ENCODE measurements around the gene CD4. TPM values are rescaled to one million over a fixed set of nuclear protein-coding genes. Genes with fewer than 3 reads are reported as not detected.

The CD4 gene
- polyA plus RNA-seq, 4 donors = 0.89 to 19.1 (median 6.5) TPM

- FAIRE-seq (no peak), DNase-seq (no peak)
- H3K27ac ChIP-seq (ENCODE audit: low read depth in 1 of 3, low read length in 2 of 3) = no peak overlapping the region
- no peak overlapping the region for H3K4me3 ChIP-seq (ENCODE audit: low read depth in 1 of 3, low read length in 3 of 3)
- H3K9me3 ChIP-seq (ENCODE audit: control insufficient read depth in 2 of 2, insufficient read depth in 1 of 2, low read depth in 1 of 2, low read length in 1 of 2) = no peaks in the 10 kb centered on the region
- H3K27me3 ChIP-seq (ENCODE audit: control insufficient read depth in 3 of 3, insufficient read depth in 3 of 3, low read length in 3 of 3) = no peaks in the 10 kb centered on the region
- WGBS, 3 donors = 88 to 95% (median 93%) methylated on average over 16 of the region's 16 CpGs
- H3K36me3 ChIP-seq (ENCODE audit: control insufficient read depth in 3 of 3, insufficient read depth in 2 of 3, low read depth in 1 of 3, low read length in 3 of 3) = peaks cover 0 to 58% (median 0%) of the 10 kb centered on the region in 3 donors
- H3K4me1 ChIP-seq (ENCODE audit: control insufficient read depth in 3 of 3, insufficient read depth in 2 of 3, low read depth in 1 of 3, low read length in 2 of 3) = peaks cover 0 to 23% (median 0%) of the 10 kb centered on the region in 3 donors
Measured at GRCh38 chr12:6836851-6837250, 47.5 kb downstream of the CD4 start.

GRCh38 chr12:6837370-6838060 is 48.2 kb downstream of the CD4 start:
- no peak overlapping the region for H3K27ac ChIP-seq (ENCODE audit: low read depth in 1 of 3, low read length in 2 of 3)
- no peak overlapping the region for H3K4me3 ChIP-seq (ENCODE audit: low read depth in 1 of 3, low read length in 3 of 3)
- no peaks in the 10 kb centered on the region for H3K27me3 ChIP-seq (ENCODE audit: control insufficient read depth in 3 of 3, insufficient read depth in 3 of 3, low read length in 3 of 3)
- DNase-seq = no peak
- H3K4me1 ChIP-seq (ENCODE audit: control insufficient read depth in 3 of 3, insufficient read depth in 2 of 3, low read depth in 1 of 3, low read length in 2 of 3) = peaks cover 0 to 28% (median 0%) of the 10 kb centered on the region in 3 donors
- H3K9me3 ChIP-seq (ENCODE audit: control insufficient read depth in 2 of 2, insufficient read depth in 1 of 2, low read depth in 1 of 2, low read length in 1 of 2) = no peaks in the 10 kb centered on the region
- FAIRE-seq = no peak
- H3K36me3 ChIP-seq (ENCODE audit: control insufficient read depth in 3 of 3, insufficient read depth in 2 of 3, low read depth in 1 of 3, low read length in 3 of 3) = peaks cover 0 to 52% (median 0%) of the 10 kb centered on the region in 3 donors
- 87 to 89% (median 87%) methylated on average over 25 to 26 of the region's 26 CpGs for WGBS, 3 donors

GRCh38 chr12:6838854-6839253 is 49.5 kb downstream of the CD4 start:
- Histone ChIP-seq H3K9me3 (ENCODE audit: control insufficient read depth in 2 of 2, insufficient read depth in 1 of 2, low read depth in 1 of 2, low read length in 1 of 2) (no peaks in the 10 kb centered on the region), H3K4me1 (ENCODE audit: control insufficient read depth in 3 of 3, insufficient read depth in 2 of 3, low read depth in 1 of 3, low read length in 2 of 3) (peaks cover 0 to 34% (median 0%) of the 10 kb centered on the region in 3 donors), H3K4me3 (ENCODE audit: low read depth in 1 of 3, low read length in 3 of 3) (no peak overlapping the region), H3K36me3 (ENCODE audit: control insufficient read depth in 3 of 3, insufficient read depth in 2 of 3, low read depth in 1 of 3, low read length in 3 of 3) (peaks cover 0 to 59% (median 0%) of the 10 kb centered on the region in 3 donors), H3K27me3 (ENCODE audit: control insufficient read depth in 3 of 3, insufficient read depth in 3 of 3, low read length in 3 of 3) (no peaks in the 10 kb centered on the region), H3K27ac (ENCODE audit: low read depth in 1 of 3, low read length in 2 of 3) (no peak overlapping the region)
- 90 to 92% (median 91%) methylated on average over 16 of the region's 16 CpGs for WGBS, 3 donors
- FAIRE-seq (no peak), DNase-seq (no peak)

GRCh38 chr12:6839482-6840201 is 50.3 kb downstream of the CD4 start:
- FAIRE-seq (no peak), DNase-seq (peak in 1 of 2 donors; percentile 32)
- H3K27ac ChIP-seq (ENCODE audit: low read depth in 1 of 3, low read length in 2 of 3) = peak overlapping the region in 1 of 3 donors; percentile 18
- H3K4me1 ChIP-seq (ENCODE audit: control insufficient read depth in 3 of 3, insufficient read depth in 2 of 3, low read depth in 1 of 3, low read length in 2 of 3) = peaks cover 0 to 31% (median 0%) of the 10 kb centered on the region in 3 donors
- H3K4me3 ChIP-seq (ENCODE audit: low read depth in 1 of 3, low read length in 3 of 3) = no peak overlapping the region
- H3K9me3 ChIP-seq (ENCODE audit: control insufficient read depth in 2 of 2, insufficient read depth in 1 of 2, low read depth in 1 of 2, low read length in 1 of 2) = no peaks in the 10 kb centered on the region
- 50 to 63% (median 61%) methylated on average over 10 of the region's 10 CpGs for WGBS, 3 donors
- peaks cover 0 to 61% (median 0%) of the 10 kb centered on the region in 3 donors for H3K36me3 ChIP-seq (ENCODE audit: control insufficient read depth in 3 of 3, insufficient read depth in 2 of 3, low read depth in 1 of 3, low read length in 3 of 3)
- no peaks in the 10 kb centered on the region for H3K27me3 ChIP-seq (ENCODE audit: control insufficient read depth in 3 of 3, insufficient read depth in 3 of 3, low read length in 3 of 3)

- Histone ChIP-seq H3K27me3 (ENCODE audit: control insufficient read depth in 3 of 3, insufficient read depth in 3 of 3, low read length in 3 of 3) (no peaks in the 10 kb centered on the region), H3K4me3 (ENCODE audit: low read depth in 1 of 3, low read length in 3 of 3) (no peak overlapping the region), H3K4me1 (ENCODE audit: control insufficient read depth in 3 of 3, insufficient read depth in 2 of 3, low read depth in 1 of 3, low read length in 2 of 3) (peaks cover 0 to 28% (median 0%) of the 10 kb centered on the region in 3 donors), H3K36me3 (ENCODE audit: control insufficient read depth in 3 of 3, insufficient read depth in 2 of 3, low read depth in 1 of 3, low read length in 3 of 3) (peaks cover 0 to 65% (median 0%) of the 10 kb centered on the region in 3 donors), H3K27ac (ENCODE audit: low read depth in 1 of 3, low read length in 2 of 3) (peak overlapping the region in 1 of 3 donors; percentile 4), H3K9me3 (ENCODE audit: control insufficient read depth in 2 of 2, insufficient read depth in 1 of 2, low read depth in 1 of 2, low read length in 1 of 2) (no peaks in the 10 kb centered on the region)
- DNase-seq (no peak), FAIRE-seq (no peak)
- 63 to 83% (median 83%) methylated on average over 1 of the region's 1 CpG for WGBS, 3 donors
Measured at GRCh38 chr12:6840330-6840729, 51.0 kb downstream of the CD4 start.

- H3K27ac ChIP-seq (ENCODE audit: low read depth in 1 of 3, low read length in 2 of 3) = peak within 1 kb of the TSS in 1 of 3 donors; percentile 23
- H3K4me1 ChIP-seq (ENCODE audit: control insufficient read depth in 3 of 3, insufficient read depth in 2 of 3, low read depth in 1 of 3, low read length in 2 of 3) = peaks cover 0 to 28% (median 0%) of the 10 kb centered on the region in 3 donors
- FAIRE-seq = no peak
Measured at GRCh38 chr12:6840761-6841515, 51.6 kb downstream of the CD4 start, which contains the start of gene GNB3. Gene GNB3 (plus strand): TSS chr12:6840925. CDS start chr12:6841288, 363 bp downstream.

GRCh38 chr12:6842075-6842474 is 52.7 kb downstream of the CD4 start:
- FAIRE-seq (no peak), DNase-seq (peak in 1 of 2 donors; percentile 61)
- H3K27ac ChIP-seq (ENCODE audit: low read depth in 1 of 3, low read length in 2 of 3) = no peak overlapping the region
- WGBS, 3 donors = 19 to 61% (median 37%) methylated on average over 4 of the region's 4 CpGs
- H3K9me3 ChIP-seq (ENCODE audit: control insufficient read depth in 2 of 2, insufficient read depth in 1 of 2, low read depth in 1 of 2, low read length in 1 of 2) = no peaks in the 10 kb centered on the region
- H3K27me3 ChIP-seq (ENCODE audit: control insufficient read depth in 3 of 3, insufficient read depth in 3 of 3, low read length in 3 of 3) = no peaks in the 10 kb centered on the region
- H3K4me1 ChIP-seq (ENCODE audit: control insufficient read depth in 3 of 3, insufficient read depth in 2 of 3, low read depth in 1 of 3, low read length in 2 of 3) = peaks cover 0 to 28% (median 0%) of the 10 kb centered on the region in 3 donors
- no peak overlapping the region for H3K4me3 ChIP-seq (ENCODE audit: low read depth in 1 of 3, low read length in 3 of 3)
- H3K36me3 ChIP-seq (ENCODE audit: control insufficient read depth in 3 of 3, insufficient read depth in 2 of 3, low read depth in 1 of 3, low read length in 3 of 3) = peaks cover 0 to 74% (median 0%) of the 10 kb centered on the region in 3 donors

More at GRCh38 chr12:6840761-6841515, 51.6 kb downstream of the CD4 start, which contains the start of gene GNB3:
- no peaks in the 10 kb centered on the region for H3K27me3 ChIP-seq (ENCODE audit: control insufficient read depth in 3 of 3, insufficient read depth in 3 of 3, low read length in 3 of 3)
- H3K9me3 ChIP-seq (ENCODE audit: control insufficient read depth in 2 of 2, insufficient read depth in 1 of 2, low read depth in 1 of 2, low read length in 1 of 2) = no peaks in the 10 kb centered on the region
- H3K4me3 ChIP-seq (ENCODE audit: low read depth in 1 of 3, low read length in 3 of 3) = no peak within 1 kb of the TSS
- peaks cover 0 to 71% (median 0%) of the 10 kb centered on the region in 3 donors for H3K36me3 ChIP-seq (ENCODE audit: control insufficient read depth in 3 of 3, insufficient read depth in 2 of 3, low read depth in 1 of 3, low read length in 3 of 3)
- 54 to 65% (median 59%) methylated on average over 23 to 24 of the region's 24 CpGs for WGBS, 3 donors
- no peak for DNase-seq
